ENCODE measurements around the gene SUGCT. TPM values are rescaled to one million over a fixed set of nuclear protein-coding genes. Genes with fewer than 3 reads are reported as not detected.

The SUGCT gene
- total and polyA plus RNA-seq, 8 donors = 0.73 to 1.9 (median 1.2) TPM

GRCh38 chr7:40369641-40370277, 235.0 kb downstream of the SUGCT start:
- Histone ChIP-seq H3K36me3 (no peaks in the 10 kb centered on the region), H3K27me3 (no peaks in the 10 kb centered on the region), H3K27ac (no peak overlapping the region), H3K4me3 (no peak overlapping the region), H3K9me3 (no peaks in the 10 kb centered on the region), H3K4me1 (peaks cover 0 to 7% (median 0%) of the 10 kb centered on the region in 3 donors)
- 31 to 52% methylated on average over 5 of the region's 5 CpGs for WGBS, 2 donors
- ATAC-seq = peak in 2 of 4 donors; percentile 59 to 66
- no peak for TF ChIP-seq CTCF (IDR thresholded peaks at IDR 0.05)
- FAIRE-seq = no peak
- no peak for DNase-seq
- intact Hi-C loops (cut with DNase I) = no loop called here

GRCh38 chr7:40371806-40372440, 237.1 kb downstream of the SUGCT start:
- 69 to 79% methylated on average over 4 of the region's 4 CpGs for WGBS, 2 donors
- TF ChIP-seq CTCF (IDR thresholded peaks at IDR 0.05) = no peak
- Histone ChIP-seq H3K4me1 (peaks cover 0 to 7% (median 0%) of the 10 kb centered on the region in 3 donors), H3K4me3 (no peak overlapping the region), H3K9me3 (no peaks in the 10 kb centered on the region), H3K27ac (no peak overlapping the region), H3K36me3 (no peaks in the 10 kb centered on the region), H3K27me3 (no peaks in the 10 kb centered on the region)
- DNase-seq (no peak), ATAC-seq (no peak), FAIRE-seq (no peak)
- intact Hi-C loops (cut with DNase I) = no loop called here

GRCh38 chr7:40374575-40374974, 239.8 kb downstream of the SUGCT start:
- Histone ChIP-seq H3K4me3 (no peak overlapping the region), H3K36me3 (no peaks in the 10 kb centered on the region), H3K27ac (no peak overlapping the region), H3K27me3 (no peaks in the 10 kb centered on the region), H3K4me1 (peaks cover 0 to 7% (median 0%) of the 10 kb centered on the region in 3 donors), H3K9me3 (no peaks in the 10 kb centered on the region)
- intact Hi-C loops (cut with DNase I) = no loop called here
- 90 to 92% methylated on average over 2 of the region's 2 CpGs for WGBS, 2 donors
- ATAC-seq (no peak), DNase-seq (no peak), FAIRE-seq (no peak)
- TF ChIP-seq CTCF (IDR thresholded peaks at IDR 0.05) = no peak

- WGBS, 2 donors = 86% methylated on average over 4 of the region's 4 CpGs
- intact Hi-C loops (cut with DNase I) = no loop called here
- Histone ChIP-seq H3K9me3 (no peaks in the 10 kb centered on the region), H3K27ac (no peak overlapping the region), H3K4me3 (no peak overlapping the region), H3K4me1 (no peaks in the 10 kb centered on the region), H3K27me3 (no peaks in the 10 kb centered on the region), H3K36me3 (no peaks in the 10 kb centered on the region)
- DNase-seq (no peak), ATAC-seq (no peak), FAIRE-seq (no peak)
- no peak for TF ChIP-seq CTCF (IDR thresholded peaks at IDR 0.05)
These were observed 245.3 kb downstream of the SUGCT start for GRCh38 chr7:40380111-40380510.

GRCh38 chr7:40382145-40382544, 247.3 kb downstream of the SUGCT start:
- intact Hi-C loops (cut with DNase I) = no loop called here
- Histone ChIP-seq H3K27ac (no peak overlapping the region), H3K4me1 (no peaks in the 10 kb centered on the region), H3K4me3 (no peak overlapping the region), H3K9me3 (no peaks in the 10 kb centered on the region), H3K36me3 (no peaks in the 10 kb centered on the region), H3K27me3 (no peaks in the 10 kb centered on the region)
- ATAC-seq (no peak), DNase-seq (no peak), FAIRE-seq (no peak)
- TF ChIP-seq CTCF (IDR thresholded peaks at IDR 0.05) = no peak
- WGBS, 2 donors = 65 to 74% methylated on average over 1 of the region's 1 CpG
